Measurements from ENCODE around the gene C3orf49.

Gene C3orf49

GRCh38 chr3:63877737-63878393 is 58.8 kb downstream of the C3orf49 start:
- in situ Hi-C loops (cut with HindIII; ENCODE audit: low sequenced_read_pairs), result no loop called here

GRCh38 chr3:63878394-63879060 is 59.4 kb downstream of the C3orf49 start:
- in situ Hi-C loops (cut with HindIII; ENCODE audit: low sequenced_read_pairs), result no loop called here

GRCh38 chr3:63880653-63881052 is 61.6 kb downstream of the C3orf49 start:
- in situ Hi-C loops (cut with HindIII; ENCODE audit: low sequenced_read_pairs), result no loop called here

GRCh38 chr3:63886858-63887257 is 67.8 kb downstream of the C3orf49 start:
- in situ Hi-C loops (cut with HindIII; ENCODE audit: low sequenced_read_pairs), result no loop called here

- in situ Hi-C loops (cut with HindIII; ENCODE audit: low sequenced_read_pairs), result no loop called here
Observed at GRCh38 chr3:63891518-63891917, 72.4 kb downstream of the C3orf49 start.

GRCh38 chr3:63892773-63893352 is 73.8 kb downstream of the C3orf49 start:
- in situ Hi-C loops (cut with HindIII; ENCODE audit: low sequenced_read_pairs), result no loop called here

- in situ Hi-C loops (cut with HindIII; ENCODE audit: low sequenced_read_pairs), result no loop called here
Observed at GRCh38 chr3:63895422-63896189, 76.5 kb downstream of the C3orf49 start.

- in situ Hi-C loops (cut with HindIII; ENCODE audit: low sequenced_read_pairs), result no loop called here
Observed at GRCh38 chr3:63896332-63897030, 77.4 kb downstream of the C3orf49 start.
